Osteocyte (in vitro differentiated cells): ENCODE measurements around the gene EPHB6. TPM values are rescaled to one million over a fixed set of nuclear protein-coding genes. Genes with fewer than 3 reads are reported as not detected.

Source experiments
- DNase-seq: peaks from one replicate; pipeline ENCODE4 v3.0.0; 2021; ENCODE audit warnings: mixed read lengths; ENCODE audit not compliant: unreplicated experiment; ENCODE audit errors: extremely low spot score
- H3K27ac Mint-ChIP-seq: one replicate; pipeline ENCODE4 v1.8.0; 2021; ENCODE audit warnings: mild to moderate bottlenecking, mixed read lengths; ENCODE audit not compliant: unreplicated experiment
- H3K27me3 Mint-ChIP-seq: one replicate; pipeline ENCODE4 v1.8.0; 2021; ENCODE audit warnings: mixed read lengths; ENCODE audit not compliant: unreplicated experiment
- H3K36me3 Mint-ChIP-seq: one replicate; pipeline ENCODE4 v1.8.0; 2021; ENCODE audit warnings: mixed read lengths; ENCODE audit not compliant: unreplicated experiment
- H3K4me1 Mint-ChIP-seq: one replicate; pipeline ENCODE4 v1.8.0; 2021; ENCODE audit warnings: mixed read lengths; ENCODE audit not compliant: unreplicated experiment
- H3K4me3 Mint-ChIP-seq: one replicate; pipeline ENCODE4 v1.8.0; 2021; ENCODE audit warnings: mild to moderate bottlenecking, moderate library complexity, mixed read lengths; ENCODE audit not compliant: unreplicated experiment
- H3K9me3 Mint-ChIP-seq: one replicate; pipeline ENCODE4 v1.8.0; 2021; ENCODE audit warnings: mixed read lengths; ENCODE audit not compliant: unreplicated experiment
- CTCF ChIP-seq: fragments of 200-600 bp; sonication (generic); IDR thresholded peaks from 2 replicates; pipeline ENCODE4 v1.5.0; 2021; ENCODE audit warnings: antibody characterized with exemption, mild to moderate bottlenecking, moderate library complexity
- total RNA-seq: library from RNA; stranded (reverse); gene quantifications from 2 replicates; pipeline ENCODE4 v1.2.1, GENCODE V29; 2021

The EPHB6 gene
- total RNA-seq, 1 donor from 2014 or later, result 13.7 TPM

GRCh38 chr7:142807855-142808460 is 46.9 kb upstream of the EPHB6 start:
- no peak for DNase-seq
- H3K36me3 Mint-ChIP-seq, result no peaks in the 10 kb centered on the region
- no peaks in the 10 kb centered on the region for H3K4me1 Mint-ChIP-seq
- H3K27ac Mint-ChIP-seq, result no peak overlapping the region
- no peaks in the 10 kb centered on the region for H3K9me3 Mint-ChIP-seq
- H3K4me3 Mint-ChIP-seq, result no peak overlapping the region
- H3K27me3 Mint-ChIP-seq, result peaks cover 44% of the 10 kb centered on the region
- no peak for TF ChIP-seq CTCF

- Mint-ChIP-seq H3K9me3 (no peaks in the 10 kb centered on the region), H3K27ac (no peak overlapping the region), H3K4me1 (no peaks in the 10 kb centered on the region), H3K36me3 (no peaks in the 10 kb centered on the region), H3K4me3 (no peak overlapping the region), H3K27me3 (peaks cover 44% of the 10 kb centered on the region)
- TF ChIP-seq CTCF, result no peak
- no peak for DNase-seq
These were observed 46.4 kb upstream of the EPHB6 start for GRCh38 chr7:142808461-142808801.

- no peaks in the 10 kb centered on the region for H3K36me3 Mint-ChIP-seq
- no peak for DNase-seq
- peaks cover 45% of the 10 kb centered on the region for H3K27me3 Mint-ChIP-seq
- H3K27ac Mint-ChIP-seq, result no peak overlapping the region
- H3K9me3 Mint-ChIP-seq, result no peaks in the 10 kb centered on the region
- H3K4me3 Mint-ChIP-seq, result no peak overlapping the region
- no peaks in the 10 kb centered on the region for H3K4me1 Mint-ChIP-seq
- TF ChIP-seq CTCF, result no peak
These were observed 45.9 kb upstream of the EPHB6 start for GRCh38 chr7:142808802-142809583.

GRCh38 chr7:142809671-142810070 is 45.2 kb upstream of the EPHB6 start:
- Mint-ChIP-seq H3K4me1 (no peaks in the 10 kb centered on the region), H3K36me3 (no peaks in the 10 kb centered on the region), H3K9me3 (no peaks in the 10 kb centered on the region), H3K4me3 (no peak overlapping the region), H3K27ac (no peak overlapping the region), H3K27me3 (peaks cover 42% of the 10 kb centered on the region)
- no peak for DNase-seq
- TF ChIP-seq CTCF, result no peak

- no peaks in the 10 kb centered on the region for H3K9me3 Mint-ChIP-seq
- H3K27me3 Mint-ChIP-seq, result peaks cover 46% of the 10 kb centered on the region
- H3K36me3 Mint-ChIP-seq, result no peaks in the 10 kb centered on the region
- no peak for DNase-seq
- no peaks in the 10 kb centered on the region for H3K4me1 Mint-ChIP-seq
- TF ChIP-seq CTCF, result peak; percentile 69
- H3K27ac Mint-ChIP-seq, result no peak overlapping the region
- H3K4me3 Mint-ChIP-seq, result no peak overlapping the region
These were observed 43.6 kb upstream of the EPHB6 start for GRCh38 chr7:142811154-142811737.
